H1 (cell line): ENCODE data around the gene C5orf58. TPM values are rescaled to one million over a fixed set of nuclear protein-coding genes. Genes with fewer than 3 reads are reported as not detected.

Experiments
- CTCF ChIA-PET: fragments of 300-600 bp; sonication (Branson Sonifier 250); formaldehyde crosslinking; loops from one replicate; lab custom pipeline; 2021; ENCODE audit not compliant: partially characterized antibody; lab: Charles Lee
- POLR2A ChIA-PET: fragments of 300-600 bp; sonication (Branson Sonifier 250); formaldehyde crosslinking; loops from one replicate; lab custom pipeline; 2021; ENCODE audit warnings: inconsistent platforms; ENCODE audit not compliant: partially characterized antibody; lab: Charles Lee
- DNase-seq, 2 experiments: peaks; one replicate each; pipeline versions ENCODE4 v3.0.0 to v3.0.0-alpha.2; 2010 to 2022; ENCODE audit warnings: low spot score in 2 of 2, low read depth in 1 of 2, mixed read lengths in 1 of 2
- FAIRE-seq: peaks from 2 replicates; lab custom pipeline; 2011; peaks lifted over from hg19 to GRCh38; lab: Jason Lieb, UNC
- H2AFZ ChIP-seq: 2 replicates; pipeline ENCODE4 v1.8.1; 2012; ENCODE audit warnings: low read length, inconsistent platforms
- H2AK5ac ChIP-seq: 2 replicates; pipeline ENCODE4 v1.6.1; 2013; ENCODE audit warnings: low read depth, low read length
- H2BK120ac ChIP-seq: replicated peaks from 2 replicates; pipeline ENCODE3; 2013; ENCODE audit warnings: low read depth, low read length, inconsistent platforms
- H2BK12ac ChIP-seq: 2 replicates; pipeline ENCODE4 v1.6.1; 2013; ENCODE audit warnings: low read depth, low read length
- H2BK15ac ChIP-seq: 2 replicates; pipeline ENCODE4 v1.6.1; 2013; ENCODE audit warnings: low read length
- H2BK20ac ChIP-seq: 2 replicates; pipeline ENCODE4 v1.6.1; 2013; ENCODE audit warnings: low read length
- H2BK5ac ChIP-seq: 2 replicates; pipeline ENCODE4 v1.6.1; 2013; ENCODE audit warnings: low read depth, low read length
- H3K14ac ChIP-seq: 2 replicates; pipeline ENCODE4 v1.6.1; 2013; ENCODE audit warnings: inconsistent platforms; ENCODE audit not compliant: insufficient read length
- H3K18ac ChIP-seq: 2 replicates; pipeline ENCODE4 v1.6.1; 2013; ENCODE audit warnings: low read length; ENCODE audit errors: extremely low read depth
- H3K23ac ChIP-seq: 2 replicates; pipeline ENCODE4 v1.6.1; 2013; ENCODE audit warnings: inconsistent platforms; ENCODE audit not compliant: insufficient read length
- H3K23me2 ChIP-seq: 2 replicates; pipeline ENCODE4 v1.6.1; 2013; ENCODE audit warnings: low read depth, low read length
- H3K27ac ChIP-seq: 2 replicates; pipeline ENCODE4 v1.6.1; 2011; ENCODE audit warnings: low read depth, low read length, inconsistent platforms
- H3K27me3 ChIP-seq, 4 experiments: replicated peaks in 1 of 4; 1 replicate in 1 of 4; 2 replicates in 3 of 4; pipeline versions ENCODE4 v1.6.1 to v1.8.1; 2011 to 2013; ENCODE audit warnings: low read length in 3 of 4, mild to moderate bottlenecking in 3 of 4, inconsistent platforms in 2 of 4, mixed read lengths in 2 of 4, moderate library complexity in 1 of 4; ENCODE audit not compliant: control insufficient read depth in 3 of 4, insufficient read depth in 3 of 4; ENCODE audit errors: extremely low read depth in 1 of 4
- H3K36me3 ChIP-seq, 4 experiments: 2 replicates each; pipeline versions ENCODE4 v1.6.1 to v1.8.1; 2011 to 2013; ENCODE audit warnings: mild to moderate bottlenecking in 4 of 4, low read length in 3 of 4, moderate library complexity in 2 of 4, control low read depth in 1 of 4, inconsistent platforms in 1 of 4; ENCODE audit not compliant: insufficient read depth in 4 of 4, control insufficient read depth in 2 of 4
- H3K4ac ChIP-seq: replicated peaks from 2 replicates; pipeline ENCODE3; 2013; ENCODE audit warnings: low read length, low read depth, mixed read lengths, inconsistent platforms; ENCODE audit not compliant: insufficient read length
- H3K4me1 ChIP-seq, 4 experiments: replicated peaks in 1 of 4; 1 replicate in 1 of 4; 2 replicates in 3 of 4; pipeline versions ENCODE4 v1.6.1 to v1.8.1; 2011 to 2013; ENCODE audit warnings: low read length in 3 of 4, inconsistent platforms in 2 of 4, mixed read lengths in 1 of 4; ENCODE audit not compliant: insufficient read depth in 4 of 4, control insufficient read depth in 3 of 4
- H3K4me2 ChIP-seq, 2 experiments: 2 replicates each; pipeline versions ENCODE4 v1.6.1 to v1.8.1; 2011 to 2013; ENCODE audit warnings: low read depth in 2 of 2, low read length in 2 of 2, control low read depth in 1 of 2, inconsistent platforms in 1 of 2, mild to moderate bottlenecking in 1 of 2; ENCODE audit not compliant: insufficient read depth in 1 of 2
- H3K4me3 ChIP-seq, 4 experiments: fragments of 200-600, 300-600 bp in 1 of 4; sonication (generic), shearing (Covaris generic), sonication (Bioruptor Twin) in 1 of 4; 2 replicates each; pipeline versions ENCODE4 v1.5.1 to v1.8.1; 2011 to 2016; ENCODE audit warnings: low read length in 4 of 4, low read depth in 3 of 4, control low read depth in 2 of 4, inconsistent platforms in 2 of 4, mild to moderate bottlenecking in 2 of 4, mixed read lengths in 1 of 4, moderate library complexity in 1 of 4; ENCODE audit not compliant: insufficient read depth in 2 of 4; ENCODE audit errors: extremely low read depth in 1 of 4
- H3K56ac ChIP-seq: replicated peaks from 2 replicates; pipeline ENCODE3; 2013; ENCODE audit warnings: low read depth, mild to moderate bottlenecking, mixed read lengths, low read length, inconsistent platforms; ENCODE audit not compliant: insufficient read length
- H3K79me1 ChIP-seq: 2 replicates; pipeline ENCODE4 v1.6.1; 2013; ENCODE audit warnings: low read depth, low read length, control low read depth
- H3K79me2 ChIP-seq, 2 experiments: 2 replicates each; pipeline versions ENCODE4 v1.6.1 to v1.8.1; 2012 to 2013; ENCODE audit warnings: low read length in 2 of 2, mild to moderate bottlenecking in 2 of 2, inconsistent platforms in 1 of 2; ENCODE audit not compliant: insufficient read depth in 2 of 2, control insufficient read depth in 1 of 2
- H3K9ac ChIP-seq, 4 experiments: replicated peaks in 1 of 4; 1 replicate in 1 of 4; 2 replicates in 3 of 4; pipeline versions ENCODE4 v1.6.1 to v1.8.1; 2011 to 2013; ENCODE audit warnings: low read depth in 3 of 4, low read length in 3 of 4, control low read depth in 2 of 4, mild to moderate bottlenecking in 2 of 4, moderate library complexity in 2 of 4, inconsistent platforms in 1 of 4; ENCODE audit errors: extremely low read depth in 1 of 4
- H3K9me3 ChIP-seq, 2 experiments: 2 replicates each; pipeline versions ENCODE4 v1.6.1 to v1.8.1; 2012 to 2013; ENCODE audit warnings: mild to moderate bottlenecking in 2 of 2, moderate library complexity in 2 of 2, control low read depth in 1 of 2, inconsistent platforms in 1 of 2, low read depth in 1 of 2, low read length in 1 of 2, mixed read lengths in 1 of 2; ENCODE audit not compliant: insufficient read depth in 2 of 2
- H4K20me1 ChIP-seq, 2 experiments: replicated peaks in 1 of 2; 2 replicates each; pipeline versions ENCODE3 to v1.8.1; 2011 to 2013; ENCODE audit warnings: inconsistent platforms in 2 of 2, low read length in 2 of 2, mild to moderate bottlenecking in 1 of 2; ENCODE audit not compliant: insufficient read depth in 2 of 2, control insufficient read depth in 1 of 2
- H4K5ac ChIP-seq: 2 replicates; pipeline ENCODE4 v1.6.1; 2013; ENCODE audit warnings: low read length, low read depth, mixed read lengths, inconsistent platforms; ENCODE audit not compliant: insufficient read length
- H4K8ac ChIP-seq: 2 replicates; pipeline ENCODE4 v1.8.0; 2013; ENCODE audit warnings: mild to moderate bottlenecking, moderate library complexity, low read length, inconsistent platforms; ENCODE audit not compliant: insufficient read depth; ENCODE audit errors: extremely low read depth
- H4K91ac ChIP-seq: replicated peaks from 2 replicates; pipeline ENCODE3; 2013; ENCODE audit warnings: low read length, mixed read lengths, inconsistent platforms; ENCODE audit not compliant: insufficient read length
- ASH2L ChIP-seq: fragments of 200-600, 300-600 bp; sonication (generic); IDR thresholded peaks from one replicate; pipeline ENCODE4 v1.7.1; 2017; ENCODE audit warnings: low read length
- BACH1 ChIP-seq: IDR thresholded peaks from 2 replicates; pipeline ENCODE4 v1.6.1; 2012; ENCODE audit warnings: low read length, improper control_type of control experiment
- BCL11A ChIP-seq, 2 experiments: IDR thresholded peaks; one replicate each; pipeline ENCODE4 v1.6.1; 2011; ENCODE audit warnings: low read depth in 2 of 2, low read length in 2 of 2, mild to moderate bottlenecking in 2 of 2
- BRCA1 ChIP-seq: IDR thresholded peaks from 2 replicates; pipeline ENCODE4 v1.6.1; 2012; ENCODE audit warnings: low read depth, low read length, improper control_type of control experiment
- CEBPB ChIP-seq: IDR thresholded peaks from 2 replicates; pipeline ENCODE4 v1.6.1; 2012; ENCODE audit warnings: low read depth, low read length
- CTBP2 ChIP-seq: IDR thresholded peaks from 2 replicates; pipeline ENCODE4 v1.7.0; 2011; ENCODE audit warnings: borderline replicate concordance, mild to moderate bottlenecking, moderate library complexity, mixed read lengths, low read length; ENCODE audit not compliant: insufficient read depth, insufficient read length
- EP300 ChIP-seq, 2 experiments: IDR thresholded peaks; 1 replicate in 1 of 2; 2 replicates in 1 of 2; pipeline ENCODE4 v1.6.1; 2011 to 2012; ENCODE audit warnings: low read depth in 2 of 2, low read length in 2 of 2, mild to moderate bottlenecking in 2 of 2, borderline replicate concordance in 1 of 2, inconsistent platforms in 1 of 2, moderate library complexity in 1 of 2
- FOSL1 ChIP-seq: IDR thresholded peaks from 2 replicates; pipeline ENCODE4 v1.6.1; 2011; ENCODE audit warnings: mild to moderate bottlenecking, low read depth, low read length, moderate library complexity; ENCODE audit not compliant: insufficient read depth
- NRF1 ChIP-seq: IDR thresholded peaks from 2 replicates; pipeline ENCODE4 v1.6.1; 2011; ENCODE audit warnings: mild to moderate bottlenecking, low read depth, low read length, improper control_type of control experiment
- POLR2AphosphoS5 ChIP-seq: IDR thresholded peaks from 2 replicates; pipeline ENCODE4 v1.6.1; 2011; ENCODE audit warnings: low read depth, low read length
- RBBP5 ChIP-seq: IDR thresholded peaks from 2 replicates; pipeline ENCODE4 v1.7.1; 2012; ENCODE audit warnings: low read depth, mild to moderate bottlenecking, inconsistent platforms, low read length, moderate library complexity, borderline replicate concordance
- SP2 ChIP-seq: IDR thresholded peaks from 2 replicates; pipeline ENCODE4 v1.6.1; 2012; ENCODE audit warnings: mild to moderate bottlenecking, low read length, inconsistent platforms
- TAF7 ChIP-seq: optimal IDR thresholded peaks from 2 replicates; pipeline ENCODE3; 2011; ENCODE audit warnings: low read depth, mild to moderate bottlenecking, inconsistent platforms, low read length, moderate library complexity, borderline replicate concordance
- TBP ChIP-seq: IDR thresholded peaks from 2 replicates; pipeline ENCODE4 v1.6.1; 2011; ENCODE audit warnings: low read depth, low read length, improper control_type of control experiment
- WGBS, 2 experiments: shearing (Covaris generic) in 1 of 2; methylation state at CpG; one replicate each; pipeline versions ENCODE4 v1.1.6 to v1.1.7; 2013 to 2015; ENCODE audit warnings: low lambda C conversion rate in 2 of 2, mixed read lengths in 2 of 2, inconsistent platforms in 1 of 2, low coverage in 1 of 2, missing lambda C conversion rate in 1 of 2; ENCODE audit not compliant: insufficient replicate concordance in 2 of 2, insufficient coverage in 1 of 2, insufficient read length in 1 of 2; ENCODE audit errors: extremely low coverage in 1 of 2, missing lambda C conversion rate in 1 of 2; 5-methylcytosine and 5-hydroxymethylcytosine counted together
- polyA plus RNA-seq, 7 experiments: library from polyadenylated mRNA; depleted of rRNA in 3 of 7; stranded (reverse) in 5 of 7; unstranded in 2 of 7; fragments of >200 nt in 5 of 7; fragments of 200-250 nt in 2 of 7; gene quantifications; 1 replicate in 5 of 7; 2 replicates in 1 of 7; 4 replicates in 1 of 7; pipeline versions ENCODE4 v1.2.1 to v1.2.3, GENCODE V29; 2011 to 2013; ENCODE audit warnings: missing spikeins in 2 of 7, mixed read lengths in 2 of 7
- total RNA-seq: library from RNA; stranded (reverse); fragmentation: NEBNext Ultra II Directional; extraction: Animal tissue kit (Norgen Biotek cat#: 25700); gene quantifications from 2 replicates; pipeline ENCODE4 v1.2.1, GENCODE V29; 2021
- TF ChIP-seq, protein P1 (sequence below): IDR thresholded peaks from 2 replicates; pipeline ENCODE4 v1.6.1; 2012; ENCODE audit warnings: inconsistent platforms

Gene C5orf58
- total and polyA plus RNA-seq, 2 of the 8 experiments (the other 6 are each of a cell fraction or from before 2014, with no cell fraction given), result 0.24 to 1.6 TPM

GRCh38 chr5:170201311-170201710 lies 31.5 kb upstream of the C5orf58 start:
- H3K9ac ChIP-seq, result no peak overlapping the region
- H3K56ac ChIP-seq, result no peak overlapping the region
- H4K5ac ChIP-seq, result no peak overlapping the region
- no peak overlapping the region for H2BK20ac ChIP-seq
- ChIA-PET POLR2A (interaction anchor here (1.0 kb wide), 1 partner anchor 11 kb away, joined by 3 read pairs; no protein-coding TSS in a partner anchor), CTCF (interaction anchor here (0.7 to 3.2 kb wide), 10 partner anchors 10 to 131 kb away, joined by 3 to 13 read pairs (median 4); no protein-coding TSS in a partner anchor)
- H2BK120ac ChIP-seq, result no peak overlapping the region
- no peak overlapping the region for H3K27ac ChIP-seq
- FAIRE-seq, result no peak
- no peak overlapping the region for H3K4me3 ChIP-seq
- no peaks in the 10 kb centered on the region for H3K79me2 ChIP-seq
- H4K8ac ChIP-seq, result no peak overlapping the region
- no peaks in the 10 kb centered on the region for H3K27me3 ChIP-seq
- no peak overlapping the region for H2BK15ac ChIP-seq
- no peak overlapping the region for H3K4me2 ChIP-seq
- no peak for TF ChIP-seq TAF7
- no peak for TF ChIP-seq TBP
- TF ChIP-seq, protein P1, sequence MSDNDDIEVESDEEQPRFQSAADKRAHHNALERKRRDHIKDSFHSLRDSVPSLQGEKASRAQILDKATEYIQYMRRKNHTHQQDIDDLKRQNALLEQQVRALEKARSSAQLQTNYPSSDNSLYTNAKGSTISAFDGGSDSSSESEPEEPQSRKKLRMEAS, result no peak
- no peak for TF ChIP-seq BACH1
- no peak for TF ChIP-seq NRF1
- no peak for TF ChIP-seq BCL11A (IDR thresholded peaks at IDR 0.05; ENCODE audit: low read depth in 2 of 2, low read length in 2 of 2)
- no peak for TF ChIP-seq BRCA1
- TF ChIP-seq CEBPB, result no peak
- no peak for TF ChIP-seq FOSL1
- no peak for TF ChIP-seq SP2
- no peak for TF ChIP-seq ASH2L
- TF ChIP-seq EP300 (IDR thresholded peaks at IDR 0.05; ENCODE audit: borderline replicate concordance in 1 of 2, low read depth in 2 of 2, low read length in 2 of 2), result no peak
- no peak for TF ChIP-seq RBBP5
- TF ChIP-seq CTBP2, result no peak
- no peak for TF ChIP-seq POLR2AphosphoS5
- H3K4me1 ChIP-seq, result no peaks in the 10 kb centered on the region
- H2BK12ac ChIP-seq, result no peak overlapping the region
- H3K23ac ChIP-seq, result no peak overlapping the region
- H2AK5ac ChIP-seq, result no peak overlapping the region
- no peak overlapping the region for H4K91ac ChIP-seq
- no peak overlapping the region for H2AFZ ChIP-seq
- no peak overlapping the region for H3K4ac ChIP-seq
- H4K20me1 ChIP-seq, result no peaks in the 10 kb centered on the region
- no peaks in the 10 kb centered on the region for H3K79me1 ChIP-seq
- WGBS, 2 experiments, result 86% methylated on average over 2 of the region's 2 CpGs; no CpG with 5 or more reads in 1 of the 2 experiments
- H3K18ac ChIP-seq, result no peak overlapping the region
- no peaks in the 10 kb centered on the region for H3K23me2 ChIP-seq
- no peak for DNase-seq
- no peaks in the 10 kb centered on the region for H3K36me3 ChIP-seq
- H2BK5ac ChIP-seq, result no peak overlapping the region
- H3K14ac ChIP-seq, result no peak overlapping the region
- no peaks in the 10 kb centered on the region for H3K9me3 ChIP-seq
